MM.1S (cell line): ENCODE results near the gene TMC6.

Experiments used
- DNase-seq: peaks from one replicate; pipeline ENCODE4 v3.0.0-alpha.2; 2015
- H2AFZ ChIP-seq: fragments of 300-600 bp; sonication (generic); 2 replicates; pipeline ENCODE4 v1.6.0; 2016; ENCODE audit warnings: antibody characterized with exemption, low read length
- H3F3A ChIP-seq: fragments of 300-600 bp; sonication (generic); 2 replicates; pipeline ENCODE4 v1.6.1; 2016; ENCODE audit warnings: mild to moderate bottlenecking, antibody characterized with exemption, low read length, moderate library complexity, mixed read lengths; ENCODE audit not compliant: insufficient read depth
- H3K27ac ChIP-seq: fragments of 300-600 bp; sonication (generic); 2 replicates; pipeline ENCODE4 v1.5.1; 2016; ENCODE audit warnings: mild to moderate bottlenecking, low read length
- H3K27me3 ChIP-seq: fragments of 300-600 bp; sonication (generic); replicated peaks from 2 replicates; pipeline ENCODE4 v1.6.0; 2016; ENCODE audit warnings: low read length; ENCODE audit not compliant: insufficient read depth
- H3K36me3 ChIP-seq: fragments of 300-600 bp; sonication (generic); replicated peaks from 2 replicates; pipeline ENCODE4 v1.6.1; 2016; ENCODE audit warnings: mild to moderate bottlenecking, low read length, mixed read lengths; ENCODE audit not compliant: insufficient read depth
- H3K4me1 ChIP-seq: fragments of 300-600 bp; sonication (generic); 2 replicates; pipeline ENCODE4 v1.6.1; 2016; ENCODE audit warnings: low read length, mixed read lengths
- H3K4me2 ChIP-seq: fragments of 300-600 bp; sonication (generic); 2 replicates; pipeline ENCODE4 v1.6.0; 2016; ENCODE audit warnings: low read depth, low read length
- H3K4me3 ChIP-seq: fragments of 300-600 bp; sonication (generic); 2 replicates; pipeline ENCODE4 v1.5.1; 2016; ENCODE audit warnings: low read length, mixed read lengths
- H3K79me2 ChIP-seq: fragments of 300-600 bp; sonication (generic); 2 replicates; pipeline ENCODE4 v1.6.1; 2016; ENCODE audit warnings: mixed run types, low read length, mixed read lengths
- H3K9ac ChIP-seq: fragments of 300-600 bp; sonication (generic); 2 replicates; pipeline ENCODE4 v1.6.1; 2016; ENCODE audit warnings: low read length, mixed read lengths
- H3K9me2 ChIP-seq: fragments of 300-600 bp; sonication (generic); replicated peaks from 2 replicates; pipeline ENCODE4 v1.6.1; 2016; ENCODE audit warnings: mild to moderate bottlenecking, low read length, mixed read lengths; ENCODE audit not compliant: insufficient read depth
- H3K9me3 ChIP-seq: fragments of 300-600 bp; sonication (generic); replicated peaks from 2 replicates; pipeline ENCODE4 v1.6.1; 2016; ENCODE audit warnings: mild to moderate bottlenecking, low read length, mixed read lengths; ENCODE audit not compliant: insufficient read depth
- H4K20me1 ChIP-seq: fragments of 300-600 bp; sonication (generic); 2 replicates; pipeline ENCODE4 v1.6.1; 2016; ENCODE audit warnings: mild to moderate bottlenecking, low read length, moderate library complexity, mixed read lengths; ENCODE audit not compliant: insufficient read depth
- CTCF ChIP-seq: fragments of 300-600 bp; sonication (generic); IDR thresholded peaks from 2 replicates; pipeline ENCODE4 v1.5.1; 2016; ENCODE audit warnings: antibody characterized with exemption, low read length, mixed read lengths
- EZH2 ChIP-seq: fragments of 300-600 bp; sonication (generic); optimal IDR thresholded peaks from 2 replicates; pipeline ENCODE3; 2017; ENCODE audit warnings: low read depth, mild to moderate bottlenecking, antibody characterized with exemption, low read length, mixed read lengths
- EZH2phosphoT487 ChIP-seq: fragments of 300-600 bp; sonication (generic); IDR thresholded peaks from 2 replicates; pipeline ENCODE4 v1.6.1; 2018; ENCODE audit warnings: antibody characterized with exemption, low read length

The TMC6 gene

GRCh38 chr17:78138204-78139060 is 9.9 kb upstream of the TMC6 start:
- no peak for TF ChIP-seq EZH2
- TF ChIP-seq EZH2phosphoT487 = no peak
- TF ChIP-seq CTCF = no peak
- no peaks in the 10 kb centered on the region for H3K27me3 ChIP-seq
- no peak for DNase-seq
- H4K20me1 ChIP-seq = 0 out of 2 replicates have a peak, but pooled peaks cover 2% of the 10 kb centered on the region
- H3K4me2 ChIP-seq = no peak overlapping the region
- peaks cover 34% of the 10 kb centered on the region for H3K79me2 ChIP-seq
- peaks cover 4% of the 10 kb centered on the region; the same call in 1 of the 2 replicates for H3K36me3 ChIP-seq
- H3K4me3 ChIP-seq = no peak overlapping the region
- H3K9ac ChIP-seq = no peak overlapping the region
- peaks cover 33% of the 10 kb centered on the region for H3K4me1 ChIP-seq
- H2AFZ ChIP-seq = no peak overlapping the region
- H3F3A ChIP-seq = peaks cover 64% of the 10 kb centered on the region
- H3K27ac ChIP-seq = no peak overlapping the region
- H3K9me3 ChIP-seq = no peaks in the 10 kb centered on the region
- H3K9me2 ChIP-seq = no peaks in the 10 kb centered on the region

- H3K4me3 ChIP-seq = no peak overlapping the region
Observed at GRCh38 chr17:78137392-78138203, 9.0 kb upstream of the TMC6 start.

More at GRCh38 chr17:78137392-78138203, 9.0 kb upstream of the TMC6 start:
- H3K27me3 ChIP-seq = no peaks in the 10 kb centered on the region
- peak overlapping the region; percentile 23; the same call in 1 of the 2 replicates for H3K27ac ChIP-seq
- H4K20me1 ChIP-seq = 0 out of 2 replicates have a peak, but pooled peaks cover 2% of the 10 kb centered on the region
- H3K9me2 ChIP-seq = no peaks in the 10 kb centered on the region
- H3K79me2 ChIP-seq = peaks cover 42% of the 10 kb centered on the region
- H2AFZ ChIP-seq = no peak overlapping the region
- peaks cover 35% of the 10 kb centered on the region for H3K4me1 ChIP-seq
- no peak overlapping the region for H3K4me2 ChIP-seq
- DNase-seq = peak; percentile 30
- no peak overlapping the region for H3K9ac ChIP-seq
- TF ChIP-seq CTCF (peak; percentile 67), EZH2 (no peak)
- peaks cover 4% of the 10 kb centered on the region for H3K36me3 ChIP-seq
- H3F3A ChIP-seq = peaks cover 58% of the 10 kb centered on the region
- H3K9me3 ChIP-seq = no peaks in the 10 kb centered on the region
